ENCODE results near the gene CREBL2. TPM values are rescaled to one million over a fixed set of nuclear protein-coding genes. Genes with fewer than 3 reads are reported as not detected.

CREBL2 gene
- total RNA-seq, 6 experiments from 2014 or later = 20.9 to 25.7 (median 23.2) TPM

- Mint-ChIP-seq H3K4me1 (ENCODE audit: low read depth) (peaks cover 14% of the 10 kb centered on the region), H3K9me3 (no peaks in the 10 kb centered on the region), H3K27me3 (ENCODE audit: insufficient read depth) (peaks cover 13% of the 10 kb centered on the region), H3K27ac (no peak overlapping the region), H3K36me3 (ENCODE audit: low read depth) (no peaks in the 10 kb centered on the region), H3K4me3 (no peak overlapping the region)
- no peak for TF ChIP-seq CTCF (IDR thresholded peaks at IDR 0.05)
- DNase-seq = peak; percentile 19
Measured at GRCh38 chr12:12684375-12685106, 72.9 kb downstream of the CREBL2 start.

GRCh38 chr12:12685305-12685704 is 73.6 kb downstream of the CREBL2 start:
- no peak for DNase-seq
- H3K36me3 Mint-ChIP-seq (ENCODE audit: low read depth) = no peaks in the 10 kb centered on the region
- no peaks in the 10 kb centered on the region for H3K9me3 Mint-ChIP-seq
- TF ChIP-seq CTCF (IDR thresholded peaks at IDR 0.05) = no peak
- no peak overlapping the region for H3K27ac Mint-ChIP-seq
- peaks cover 20% of the 10 kb centered on the region for H3K4me1 Mint-ChIP-seq (ENCODE audit: low read depth)
- H3K27me3 Mint-ChIP-seq (ENCODE audit: insufficient read depth) = peaks cover 13% of the 10 kb centered on the region
- no peak overlapping the region for H3K4me3 Mint-ChIP-seq

- H3K4me3 Mint-ChIP-seq = no peak overlapping the region
- no peaks in the 10 kb centered on the region for H3K9me3 Mint-ChIP-seq
- no peak overlapping the region for H3K27ac Mint-ChIP-seq
- peaks cover 8% of the 10 kb centered on the region for H3K27me3 Mint-ChIP-seq (ENCODE audit: insufficient read depth)
- TF ChIP-seq CTCF (IDR thresholded peaks at IDR 0.05) = no peak
- DNase-seq = no peak
- H3K4me1 Mint-ChIP-seq (ENCODE audit: low read depth) = peaks cover 20% of the 10 kb centered on the region
- H3K36me3 Mint-ChIP-seq (ENCODE audit: low read depth) = no peaks in the 10 kb centered on the region
Measured at GRCh38 chr12:12686472-12686871, 74.8 kb downstream of the CREBL2 start.

- H3K27me3 Mint-ChIP-seq (ENCODE audit: insufficient read depth) = peaks cover 8% of the 10 kb centered on the region
- TF ChIP-seq CTCF (IDR thresholded peaks at IDR 0.05) = no peak
- H3K36me3 Mint-ChIP-seq (ENCODE audit: low read depth) = no peaks in the 10 kb centered on the region
- H3K4me1 Mint-ChIP-seq (ENCODE audit: low read depth) = peaks cover 20% of the 10 kb centered on the region
- H3K27ac Mint-ChIP-seq = no peak overlapping the region
- no peaks in the 10 kb centered on the region for H3K9me3 Mint-ChIP-seq
- no peak overlapping the region for H3K4me3 Mint-ChIP-seq
- peak; percentile 45 for DNase-seq
Measured at GRCh38 chr12:12686925-12687324, 75.2 kb downstream of the CREBL2 start.

- no peak overlapping the region for H3K27ac Mint-ChIP-seq
- no peaks in the 10 kb centered on the region for H3K9me3 Mint-ChIP-seq
- H3K4me1 Mint-ChIP-seq (ENCODE audit: low read depth) = peaks cover 20% of the 10 kb centered on the region
- TF ChIP-seq CTCF (IDR thresholded peaks at IDR 0.05) = no peak
- no peak for DNase-seq
- H3K36me3 Mint-ChIP-seq (ENCODE audit: low read depth) = no peaks in the 10 kb centered on the region
- H3K4me3 Mint-ChIP-seq = no peak overlapping the region
- peaks cover 3% of the 10 kb centered on the region for H3K27me3 Mint-ChIP-seq (ENCODE audit: insufficient read depth)
Measured at GRCh38 chr12:12689647-12690300, 78.1 kb downstream of the CREBL2 start.
